T47D (cell line): ENCODE measurements around the gene TMPRSS6.

ENCODE experiments used
- DNase-seq, 2 experiments: peaks; one replicate each; pipeline versions ENCODE4 v3.0.0 to v3.0.0-alpha.2; 2011 to 2012; ENCODE audit warnings: low read depth in 1 of 2, low spot score in 1 of 2
- JUND ChIP-seq: IDR thresholded peaks from 2 replicates; pipeline ENCODE4 v1.6.1; 2012; ENCODE audit warnings: low read depth
- in situ Hi-C: cut with HindIII; loops from 2 replicates; pipeline ENCODE4 v1.10.0; 2016; ENCODE audit warnings: low sequenced_read_pairs, low pct_unique_long_range_greater_than_20kb

Gene TMPRSS6

GRCh38 chr22:37024339-37025157 is 85.0 kb downstream of the TMPRSS6 start:
- no peak for DNase-seq

GRCh38 chr22:37023743-37024338 is 85.7 kb downstream of the TMPRSS6 start:
- no peak for TF ChIP-seq JUND
- no peak for DNase-seq
- in situ Hi-C loops = no loop called here

More at GRCh38 chr22:37024339-37025157, 85.0 kb downstream of the TMPRSS6 start:
- TF ChIP-seq JUND = no peak
- in situ Hi-C loops = no loop called here

DNA sequence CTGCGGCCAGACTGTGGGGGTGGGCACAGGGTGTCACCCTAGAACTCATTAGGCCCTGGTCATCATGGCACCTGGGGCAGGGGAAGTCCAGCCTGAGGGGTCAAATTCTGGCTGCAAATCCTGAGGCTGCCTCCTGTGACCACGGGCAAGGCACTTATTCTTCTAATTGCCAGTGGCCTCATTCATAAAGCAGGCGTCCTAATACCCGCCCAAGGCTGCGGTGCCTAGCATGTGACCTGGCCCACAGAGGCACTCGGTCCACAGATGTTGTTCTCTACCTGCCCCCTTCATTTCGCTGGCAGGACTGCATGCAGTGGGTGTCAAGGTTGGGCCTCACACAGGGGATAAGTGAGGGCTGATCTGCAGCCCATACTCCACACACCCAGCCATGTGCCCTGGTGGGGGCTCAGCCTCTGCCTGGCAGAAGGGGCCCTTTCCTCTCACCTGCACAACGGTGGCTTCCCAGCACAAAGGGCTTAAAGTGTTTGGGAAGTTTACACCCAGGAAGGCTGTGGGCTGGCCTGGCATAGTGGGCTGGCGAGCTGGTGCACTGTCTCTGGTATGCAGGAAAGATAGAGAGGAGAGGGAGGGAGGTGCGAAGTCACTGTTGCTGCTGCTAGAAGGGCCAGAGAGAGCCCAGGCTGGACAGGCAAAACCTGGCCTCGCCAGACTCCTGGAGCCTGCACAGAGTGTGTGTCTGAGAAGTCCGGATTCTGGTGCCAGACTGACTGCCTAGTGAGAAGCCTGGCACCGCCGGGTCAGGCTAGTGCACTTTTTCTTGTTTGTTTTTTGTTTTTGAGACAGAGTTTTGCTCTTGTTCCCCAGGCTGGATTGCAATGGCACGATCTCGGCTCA is 86.8 kb downstream of the TMPRSS6 start:
- DNase-seq = no peak
- in situ Hi-C loops = no loop called here
- no peak for TF ChIP-seq JUND

- no peak for TF ChIP-seq JUND
- in situ Hi-C loops = no loop called here
- DNase-seq = peak in 1 of 2 experiments; percentile 30
These were observed 87.6 kb downstream of the TMPRSS6 start for GRCh38 chr22:37021710-37022482.

- in situ Hi-C loops = no loop called here
- no peak for TF ChIP-seq JUND
- DNase-seq = no peak
These were observed 88.5 kb downstream of the TMPRSS6 start for GRCh38 chr22:37021041-37021440.

GRCh38 chr22:37020192-37020479 is 89.4 kb downstream of the TMPRSS6 start:
- DNase-seq = peak; percentile 38 to 60
- in situ Hi-C loops = no loop called here

DNA sequence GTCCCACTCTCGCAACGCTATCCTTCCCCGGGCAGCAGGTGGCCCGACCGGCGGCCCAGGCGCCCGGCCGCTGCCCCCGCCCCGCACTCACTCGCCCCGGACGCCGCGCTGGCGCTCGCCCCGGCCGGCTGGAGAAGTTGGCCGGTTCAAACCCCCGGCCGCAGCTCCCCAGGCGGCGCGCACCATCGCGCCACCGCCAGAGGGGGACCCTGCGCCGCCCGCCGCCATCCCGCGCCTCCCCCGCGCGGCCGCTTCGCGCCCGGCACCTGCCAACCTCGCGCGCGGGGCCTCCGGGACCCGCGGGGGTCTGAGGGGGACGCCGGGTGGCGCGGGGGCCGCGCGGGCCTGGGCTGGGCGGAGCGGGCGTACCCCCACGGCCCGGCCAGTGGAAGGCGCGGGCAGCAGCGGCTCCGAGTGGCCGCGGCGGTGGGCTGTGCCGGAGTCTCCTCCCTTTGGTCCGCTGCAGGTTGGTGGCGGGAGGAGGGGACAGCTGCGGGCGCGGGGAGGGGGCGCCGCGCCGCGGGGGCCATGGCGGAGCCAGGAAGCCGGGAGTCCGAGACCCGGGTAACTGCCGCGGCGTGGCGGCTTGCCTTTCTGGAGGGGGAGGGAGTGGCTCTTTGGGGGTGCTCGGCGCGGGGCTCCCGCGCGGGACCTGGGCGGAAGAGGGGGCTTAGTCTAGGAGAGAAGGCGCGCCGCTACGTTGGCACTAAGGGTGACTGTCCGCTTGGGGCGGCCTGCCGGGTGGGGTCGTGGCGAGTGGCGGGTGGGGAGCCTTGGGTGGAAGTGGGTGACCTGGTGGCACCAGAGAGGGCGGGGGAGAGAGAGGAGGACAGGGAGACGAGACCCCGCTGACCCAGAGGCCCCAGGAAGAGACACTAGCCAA is 90.0 kb downstream of the TMPRSS6 start, which contains the start of the genes MPST and TST:
MPST (plus strand) TSS at position 434 of the 883 bp plus-strand sequence; CDS start at position 529, 95 bp downstream.
TST (minus strand) TSS at position 139 of the 883 bp plus-strand sequence. CDS start 715 bp downstream, outside the sequence.
- peak; percentile 70 to 74 for DNase-seq
- TF ChIP-seq JUND = no peak
- in situ Hi-C loops = no loop called here

More at GRCh38 chr22:37020192-37020479, 89.4 kb downstream of the TMPRSS6 start:
- TF ChIP-seq JUND = no peak

- DNase-seq = peak in 1 of 2 experiments; percentile 20
- TF ChIP-seq JUND = no peak
- in situ Hi-C loops = no loop called here
These were observed 90.7 kb downstream of the TMPRSS6 start for GRCh38 chr22:37018815-37019308.

GRCh38 chr22:37018086-37018814 is 91.3 kb downstream of the TMPRSS6 start:
- in situ Hi-C loops = no loop called here
- TF ChIP-seq JUND = no peak
- no peak for DNase-seq

- no peak for DNase-seq
- in situ Hi-C loops = no loop called here
- no peak for TF ChIP-seq JUND
These were observed 92.2 kb downstream of the TMPRSS6 start for GRCh38 chr22:37017356-37017755.
